Mononuclear cell (primary cell): ENCODE results near the gene CLBA1. TPM values are rescaled to one million over a fixed set of nuclear protein-coding genes. Genes with fewer than 3 reads are reported as not detected.
"Not testable (repeated sequence)": the region's sequence is repeated elsewhere in the genome, so short reads cannot be mapped to it uniquely, and the experiment has no call there.

Experiments used
- H3K27me3 ChIP-seq: 2 replicates; pipeline ENCODE4 v1.6.0; 2011; ENCODE audit warnings: low read length, control low read depth; ENCODE audit not compliant: insufficient read depth
- H3K4me1 ChIP-seq: 2 replicates; pipeline ENCODE4 v1.5.1; 2011; ENCODE audit warnings: mild to moderate bottlenecking, low read length, control low read depth; ENCODE audit not compliant: insufficient read depth
- H3K4me3 ChIP-seq: 2 replicates; pipeline ENCODE4 v1.5.1; 2011; ENCODE audit warnings: mild to moderate bottlenecking, low read length, moderate library complexity
- H3K9me3 ChIP-seq: 2 replicates; pipeline ENCODE4 v1.5.1; 2011; ENCODE audit warnings: low read depth, mild to moderate bottlenecking, control low read depth, low read length
- total RNA-seq: library from RNA; depleted of rRNA; stranded (reverse); fragments of >200 nt; gene quantifications from one replicate; pipeline ENCODE4 v1.2.3, GENCODE V29; 2012

CLBA1 gene
- total RNA-seq, 1 donor, result 0.94 TPM

GRCh38 chr14:105025429-105025828 lies 39.8 kb downstream of the CLBA1 start:
- peaks cover 50% of the 10 kb centered on the region for H3K4me1 ChIP-seq
- no peaks in the 10 kb centered on the region for H3K27me3 ChIP-seq
- no peak overlapping the region for H3K4me3 ChIP-seq
- H3K9me3 ChIP-seq, result no peaks in the 10 kb centered on the region

- Histone ChIP-seq H3K4me3 (no peak overlapping the region), H3K9me3 (no peaks in the 10 kb centered on the region), H3K4me1 (peaks cover 49% of the 10 kb centered on the region), H3K27me3 (no peaks in the 10 kb centered on the region)
Measured at GRCh38 chr14:105026033-105026785, 40.6 kb downstream of the CLBA1 start.

- Histone ChIP-seq H3K4me3 (no peak overlapping the region), H3K27me3 (no peaks in the 10 kb centered on the region), H3K9me3 (no peaks in the 10 kb centered on the region), H3K4me1 (peaks cover 42% of the 10 kb centered on the region)
Measured at GRCh38 chr14:105026802-105027563, 41.4 kb downstream of the CLBA1 start.

GRCh38 chr14:105027718-105028117 lies 42.1 kb downstream of the CLBA1 start:
- not testable (repeated sequence) for H3K27me3 ChIP-seq, H3K4me3 ChIP-seq, H3K9me3 ChIP-seq
- H3K4me1 ChIP-seq, result peaks cover 35% of the 10 kb centered on the region

- Histone ChIP-seq H3K27me3 (no peaks in the 10 kb centered on the region), H3K9me3 (no peaks in the 10 kb centered on the region), H3K4me3 (no peak overlapping the region), H3K4me1 (peaks cover 35% of the 10 kb centered on the region)
Measured at GRCh38 chr14:105028251-105028927, 42.8 kb downstream of the CLBA1 start.

GRCh38 chr14:105029402-105029801 lies 43.8 kb downstream of the CLBA1 start:
- peaks cover 28% of the 10 kb centered on the region for H3K4me1 ChIP-seq
- H3K9me3 ChIP-seq, result no peaks in the 10 kb centered on the region
- H3K4me3 ChIP-seq, result no peak overlapping the region
- no peaks in the 10 kb centered on the region for H3K27me3 ChIP-seq

GRCh38 chr14:105030194-105030593 lies 44.6 kb downstream of the CLBA1 start:
- Histone ChIP-seq H3K27me3 (no peaks in the 10 kb centered on the region), H3K4me1 (peaks cover 23% of the 10 kb centered on the region), H3K9me3 (no peaks in the 10 kb centered on the region), H3K4me3 (no peak overlapping the region)

GRCh38 chr14:105030836-105031396 lies 45.3 kb downstream of the CLBA1 start:
- H3K4me1 ChIP-seq, result peaks cover 19% of the 10 kb centered on the region
- H3K4me3 ChIP-seq, result no peak overlapping the region
- H3K9me3 ChIP-seq, result no peaks in the 10 kb centered on the region
- no peaks in the 10 kb centered on the region for H3K27me3 ChIP-seq

GRCh38 chr14:105032451-105032901 lies 46.9 kb downstream of the CLBA1 start:
- H3K4me3 ChIP-seq, H3K27me3 ChIP-seq, H3K4me1 ChIP-seq, H3K9me3 ChIP-seq: not testable (repeated sequence)

GRCh38 chr14:105033412-105033900 lies 47.9 kb downstream of the CLBA1 start:
- H3K9me3 ChIP-seq, H3K27me3 ChIP-seq, H3K4me3 ChIP-seq, H3K4me1 ChIP-seq: not testable (repeated sequence)

GRCh38 chr14:105034315-105035039 lies 48.9 kb downstream of the CLBA1 start:
- Histone ChIP-seq H3K27me3 (no peaks in the 10 kb centered on the region), H3K4me1 (peaks cover 3% of the 10 kb centered on the region), H3K9me3 (no peaks in the 10 kb centered on the region), H3K4me3 (no peak overlapping the region)

- H3K9me3 ChIP-seq, H3K27me3 ChIP-seq, H3K4me3 ChIP-seq, H3K4me1 ChIP-seq: not testable (repeated sequence)
Measured at GRCh38 chr14:105035616-105036015, 50.0 kb downstream of the CLBA1 start.

GRCh38 chr14:105039458-105040205 lies 54.0 kb downstream of the CLBA1 start:
- Histone ChIP-seq H3K4me3 (no peak overlapping the region), H3K4me1 (peaks cover 15% of the 10 kb centered on the region), H3K9me3 (no peaks in the 10 kb centered on the region), H3K27me3 (no peaks in the 10 kb centered on the region)
